Kidney (tissue), 14 donors: ENCODE results near the gene FMO5. TPM values are rescaled to one million over a fixed set of nuclear protein-coding genes. Genes with fewer than 3 reads are reported as not detected.

Experiments
- DNase-seq, 5 donors: peaks; one replicate each; pipeline ENCODE4 v3.0.0-alpha.2; 2013 to 2020
- FAIRE-seq: peaks from 2 replicates; lab custom pipeline; 2012; peaks lifted over from hg19 to GRCh38; lab: Jason Lieb, UNC
- H3K27ac ChIP-seq, 2 donors: one replicate each; pipeline ENCODE4 v1.7.0; 2013; ENCODE audit warnings: low read depth in 2 of 2, low read length in 2 of 2, inconsistent platforms in 1 of 2
- H3K27me3 ChIP-seq: one replicate; pipeline ENCODE4 v1.7.1; 2013; ENCODE audit warnings: low read length, inconsistent platforms; ENCODE audit not compliant: control insufficient read depth, insufficient read depth
- H3K36me3 ChIP-seq, 3 donors: one replicate each; pipeline versions ENCODE4 v1.7.0 to v1.7.1; 2013; ENCODE audit warnings: low read length in 3 of 3, control low read depth in 1 of 3, inconsistent platforms in 1 of 3; ENCODE audit not compliant: insufficient read depth in 3 of 3, control insufficient read depth in 2 of 3
- H3K4me1 ChIP-seq, 3 donors: one replicate each; pipeline versions ENCODE4 v1.7.0 to v1.7.1; 2013; ENCODE audit warnings: low read length in 3 of 3, inconsistent platforms in 1 of 3, low read depth in 1 of 3; ENCODE audit not compliant: control insufficient read depth in 2 of 3, insufficient read depth in 2 of 3
- H3K4me3 ChIP-seq, 3 donors: one replicate each; pipeline versions ENCODE4 v1.7.0 to v1.8.1; 2013; ENCODE audit warnings: low read length in 3 of 3, control low read depth in 1 of 3, inconsistent platforms in 1 of 3
- H3K9ac ChIP-seq, 3 donors: one replicate each; pipeline versions ENCODE4 v1.7.0 to v1.7.1; 2013; ENCODE audit warnings: low read length in 3 of 3, control low read depth in 1 of 3, inconsistent platforms in 1 of 3
- H3K9me3 ChIP-seq, 3 donors: one replicate each; pipeline versions ENCODE4 v1.7.0 to v1.7.1; 2013; ENCODE audit warnings: low read length in 3 of 3, control low read depth in 1 of 3, inconsistent platforms in 1 of 3; ENCODE audit not compliant: control insufficient read depth in 2 of 3, insufficient read depth in 1 of 3
- CTCF ChIP-seq: IDR thresholded peaks from 3 replicates; pipeline ENCODE4 v1.5.1; 2012; ENCODE audit warnings: mild to moderate bottlenecking, moderate library complexity, borderline replicate concordance; ENCODE audit not compliant: insufficient read depth; ENCODE audit errors: extremely low read depth
- intact Hi-C: fragments of 100-400 bp; cut with DNase I; formaldehyde crosslinking; loops from one replicate; pipeline ENCODE4 v1.11.1; 2022
- polyA plus RNA-seq: library from polyadenylated mRNA; stranded (reverse); fragments of 350-450 nt; fragmentation: Illumina TruSeq; extraction: RNeasy Lipid Tissue Mini Kit (QIAGEN cat#74804); gene quantifications from one replicate; pipeline ENCODE4 v1.2.3, GENCODE V29; 2014; ENCODE audit warnings: low read depth, low replicate concordance; ENCODE audit not compliant: insufficient read depth
- total RNA-seq: library from RNA; stranded (reverse); fragmentation: NEBNext Ultra II Directional; extraction: Animal tissue kit (Norgen Biotek cat#: 25700); gene quantifications from one replicate; pipeline ENCODE4 v1.2.1, GENCODE V29; 2021
- donor health status: control.
- donor health status: control.
- donor health status: control.
- donor health status: control.
- donor health status: control.
- donor health status: DM: yes; HTN: yes; CAD: no.
- donor health status: Normal renal cell carcinoma (clear cell type).

FMO5 gene
- total and polyA plus RNA-seq, 2 donors from 2014 or later = 9.5 to 12.3 TPM

GRCh38 chr1:147189514-147189913 is 35.6 kb downstream of the FMO5 start:
- no peaks in the 10 kb centered on the region for H3K9me3 ChIP-seq
- H3K4me1 ChIP-seq = no peaks in the 10 kb centered on the region
- no peak overlapping the region for H3K9ac ChIP-seq
- TF ChIP-seq CTCF = no peak
- FAIRE-seq (no peak), DNase-seq (no peak)
- no peak overlapping the region for H3K4me3 ChIP-seq
- H3K36me3 ChIP-seq = no peaks in the 10 kb centered on the region
- no peak overlapping the region for H3K27ac ChIP-seq
- intact Hi-C loops = no loop called here
- no peaks in the 10 kb centered on the region for H3K27me3 ChIP-seq

GRCh38 chr1:147185432-147185831 is 39.7 kb downstream of the FMO5 start:
- no peaks in the 10 kb centered on the region for H3K27me3 ChIP-seq
- H3K4me1 ChIP-seq = no peaks in the 10 kb centered on the region
- H3K9me3 ChIP-seq = no peaks in the 10 kb centered on the region
- intact Hi-C loops = no loop called here
- H3K4me3 ChIP-seq = no peak overlapping the region
- no peak for TF ChIP-seq CTCF
- H3K36me3 ChIP-seq = no peaks in the 10 kb centered on the region
- H3K9ac ChIP-seq = no peak overlapping the region
- DNase-seq (no peak), FAIRE-seq (no peak)
- no peak overlapping the region for H3K27ac ChIP-seq

GRCh38 chr1:147177611-147178380 is 47.3 kb downstream of the FMO5 start:
- no peak overlapping the region for H3K27ac ChIP-seq
- no peaks in the 10 kb centered on the region for H3K9me3 ChIP-seq
- DNase-seq = peak; percentile 33 to 80 (median 44)
- no peak for TF ChIP-seq CTCF
- no peaks in the 10 kb centered on the region for H3K36me3 ChIP-seq
- intact Hi-C loops = loop anchor here (5.0 kb wide), 1 partner anchor 60 kb away; no protein-coding TSS in a partner anchor
- peaks cover 0 to 3% (median 2%) of the 10 kb centered on the region in 3 donors for H3K4me1 ChIP-seq
- H3K9ac ChIP-seq = no peak overlapping the region
- no peaks in the 10 kb centered on the region for H3K27me3 ChIP-seq
- FAIRE-seq = no peak
- no peak overlapping the region for H3K4me3 ChIP-seq
